ENCODE measurements around the gene RPUSD1.

RPUSD1 gene

DNA sequence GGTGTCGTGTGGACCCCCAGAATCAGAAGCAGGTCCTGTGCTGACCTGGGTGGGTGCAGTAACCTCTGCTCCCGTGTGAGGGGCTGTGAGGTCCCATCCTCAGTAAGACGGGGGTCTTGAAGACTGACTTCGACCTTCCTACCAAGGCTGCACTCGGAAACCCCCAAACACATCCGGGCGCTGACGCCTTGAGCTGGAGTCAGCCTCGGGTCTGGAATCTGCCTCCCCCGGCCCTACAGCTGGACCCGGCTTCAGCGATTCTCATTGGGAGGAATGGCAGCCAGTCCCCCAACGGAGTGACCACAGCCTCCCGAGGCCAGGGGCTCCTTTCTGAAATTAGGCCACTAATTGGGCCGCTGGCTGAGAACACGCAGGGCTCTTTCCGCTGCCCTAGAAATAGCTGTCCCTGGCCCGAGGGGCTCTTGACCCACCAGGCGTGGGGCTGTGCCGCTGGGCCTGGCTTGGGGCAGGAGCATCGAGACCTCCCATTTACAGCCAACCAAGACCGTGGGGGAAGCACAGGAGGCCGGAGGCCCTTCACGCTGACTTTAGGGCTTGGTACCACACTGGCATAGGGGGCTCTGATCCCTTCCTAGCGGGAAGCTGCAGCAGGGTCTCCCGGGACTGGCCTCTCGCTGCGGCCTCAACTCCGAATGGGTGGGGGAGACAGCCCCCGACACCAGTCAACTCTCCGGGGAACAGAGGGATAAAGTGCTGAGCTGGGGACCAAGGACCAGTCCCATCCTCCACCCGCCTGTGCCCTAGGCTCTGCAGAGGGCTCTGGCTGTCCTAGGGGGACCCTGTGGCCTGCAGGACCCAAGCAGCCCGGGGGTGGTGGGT, 15.0 kb upstream of the RPUSD1 start:
- Histone ChIP-seq H3K4me3 (no peak overlapping the region), H3K27ac (no peak overlapping the region)
- DNase-seq (ENCODE audit: low spot score), result no peak
- TF ChIP-seq, protein P1, sequence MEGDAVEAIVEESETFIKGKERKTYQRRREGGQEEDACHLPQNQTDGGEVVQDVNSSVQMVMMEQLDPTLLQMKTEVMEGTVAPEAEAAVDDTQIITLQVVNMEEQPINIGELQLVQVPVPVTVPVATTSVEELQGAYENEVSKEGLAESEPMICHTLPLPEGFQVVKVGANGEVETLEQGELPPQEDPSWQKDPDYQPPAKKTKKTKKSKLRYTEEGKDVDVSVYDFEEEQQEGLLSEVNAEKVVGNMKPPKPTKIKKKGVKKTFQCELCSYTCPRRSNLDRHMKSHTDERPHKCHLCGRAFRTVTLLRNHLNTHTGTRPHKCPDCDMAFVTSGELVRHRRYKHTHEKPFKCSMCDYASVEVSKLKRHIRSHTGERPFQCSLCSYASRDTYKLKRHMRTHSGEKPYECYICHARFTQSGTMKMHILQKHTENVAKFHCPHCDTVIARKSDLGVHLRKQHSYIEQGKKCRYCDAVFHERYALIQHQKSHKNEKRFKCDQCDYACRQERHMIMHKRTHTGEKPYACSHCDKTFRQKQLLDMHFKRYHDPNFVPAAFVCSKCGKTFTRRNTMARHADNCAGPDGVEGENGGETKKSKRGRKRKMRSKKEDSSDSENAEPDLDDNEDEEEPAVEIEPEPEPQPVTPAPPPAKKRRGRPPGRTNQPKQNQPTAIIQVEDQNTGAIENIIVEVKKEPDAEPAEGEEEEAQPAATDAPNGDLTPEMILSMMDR (IDR thresholded peaks at IDR 0.05), result no peak

DNA sequence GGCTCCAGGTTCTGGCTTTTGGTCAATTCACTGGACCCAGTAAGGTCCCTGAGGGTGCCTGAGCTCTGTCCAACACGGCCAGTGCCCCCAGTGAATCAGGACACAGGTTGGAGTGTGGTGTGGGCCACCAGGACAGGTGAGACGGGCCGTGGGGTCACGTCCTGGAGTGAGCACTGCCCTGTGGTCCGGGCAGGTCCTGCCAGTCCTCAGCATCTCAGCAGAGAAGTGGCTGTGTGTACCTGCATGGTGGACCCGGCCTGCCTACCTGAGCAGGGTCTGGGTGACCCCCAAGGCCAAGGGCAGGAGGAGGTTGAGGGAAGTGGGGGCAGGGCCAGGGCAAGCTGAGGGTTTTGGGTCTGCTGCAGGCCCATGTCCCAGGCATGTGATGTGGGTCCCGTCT, 14.3 kb upstream of the RPUSD1 start:
- H3K27ac ChIP-seq, result no peak overlapping the region
- no peak overlapping the region for H3K4me3 ChIP-seq
- no peak for DNase-seq (ENCODE audit: low spot score)
- TF ChIP-seq, protein P1 (IDR thresholded peaks at IDR 0.05), result no peak

DNA sequence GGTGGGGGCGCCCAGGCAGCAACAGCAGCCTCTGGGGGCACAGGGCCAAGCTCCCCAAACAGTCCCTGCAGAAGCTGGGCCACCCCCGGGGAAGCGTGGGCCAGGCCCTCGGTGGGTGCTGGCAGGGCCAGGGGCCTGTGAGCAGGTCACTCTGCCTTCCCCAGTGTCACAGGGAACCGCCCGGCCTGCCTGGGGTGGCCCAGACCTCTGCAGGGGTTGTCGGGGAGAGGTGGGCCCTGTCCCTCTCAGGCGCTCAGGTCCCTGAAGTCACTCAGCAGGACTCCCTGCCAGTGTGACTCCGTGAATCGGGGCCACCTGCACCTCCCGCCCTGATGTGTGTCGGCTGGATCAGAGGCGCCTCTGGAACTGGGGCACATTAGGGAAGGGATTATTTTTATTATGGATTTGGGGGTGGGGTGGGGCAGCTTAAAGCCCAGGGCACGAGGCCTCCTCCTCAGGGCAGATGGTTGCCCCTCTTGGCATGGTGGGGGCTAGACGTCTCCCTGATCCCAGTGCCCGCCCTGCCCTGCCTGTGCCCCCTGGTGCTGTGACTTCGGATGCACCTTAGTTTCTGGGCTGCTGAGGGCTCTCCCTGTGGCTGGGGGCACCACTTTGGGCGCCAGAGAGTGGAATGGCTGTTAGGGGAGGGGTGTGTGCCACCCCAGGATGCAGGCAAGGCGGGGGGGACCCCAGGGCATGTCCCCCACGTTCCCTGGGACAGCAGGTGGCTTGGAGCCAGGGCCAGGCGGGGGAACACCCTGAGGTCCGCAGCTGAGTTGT, 13.6 kb upstream of the RPUSD1 start:
- Histone ChIP-seq H3K27ac (no peak overlapping the region), H3K4me3 (no peak overlapping the region)
- TF ChIP-seq, protein P1 (IDR thresholded peaks at IDR 0.05), result no peak
- no peak for DNase-seq (ENCODE audit: low spot score)

DNA sequence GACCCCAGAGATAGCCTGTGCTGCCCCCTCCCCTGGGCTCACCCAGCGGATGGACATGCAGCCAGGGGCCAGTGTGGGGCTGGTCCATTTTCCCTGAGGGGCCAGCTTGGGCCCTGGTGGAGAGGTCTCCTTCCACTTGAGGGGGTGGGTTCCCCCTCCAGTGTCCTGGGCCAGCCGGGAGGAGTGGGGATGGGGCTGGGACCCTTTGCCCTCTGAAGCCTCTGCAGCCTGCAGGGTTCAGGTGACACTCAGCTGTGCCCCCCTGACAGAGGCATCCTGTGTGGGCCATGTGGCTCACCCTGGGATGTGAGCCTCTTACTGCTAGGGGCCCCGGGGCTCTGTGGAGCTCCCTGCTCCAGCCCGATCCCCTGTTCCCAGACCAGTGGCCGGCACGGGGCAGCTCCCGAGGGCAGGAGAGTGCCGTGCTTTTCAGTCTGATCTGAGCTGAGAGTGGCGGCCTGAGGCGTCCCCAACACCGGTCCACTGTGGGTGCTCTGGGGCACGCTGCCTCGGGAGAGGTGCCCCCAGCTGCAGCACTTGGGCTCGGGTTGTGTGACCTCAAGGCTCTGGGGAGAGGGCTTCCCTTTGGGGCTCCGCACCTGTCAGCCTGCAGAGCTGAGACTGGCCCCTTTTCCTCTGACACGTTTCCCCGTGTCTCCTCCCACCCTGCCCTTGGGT, 12.8 kb upstream of the RPUSD1 start:
- TF ChIP-seq, protein P1 (IDR thresholded peaks at IDR 0.05), result no peak
- no peak overlapping the region for H3K4me3 ChIP-seq
- no peak for DNase-seq (ENCODE audit: low spot score)
- H3K27ac ChIP-seq, result no peak overlapping the region

DNA sequence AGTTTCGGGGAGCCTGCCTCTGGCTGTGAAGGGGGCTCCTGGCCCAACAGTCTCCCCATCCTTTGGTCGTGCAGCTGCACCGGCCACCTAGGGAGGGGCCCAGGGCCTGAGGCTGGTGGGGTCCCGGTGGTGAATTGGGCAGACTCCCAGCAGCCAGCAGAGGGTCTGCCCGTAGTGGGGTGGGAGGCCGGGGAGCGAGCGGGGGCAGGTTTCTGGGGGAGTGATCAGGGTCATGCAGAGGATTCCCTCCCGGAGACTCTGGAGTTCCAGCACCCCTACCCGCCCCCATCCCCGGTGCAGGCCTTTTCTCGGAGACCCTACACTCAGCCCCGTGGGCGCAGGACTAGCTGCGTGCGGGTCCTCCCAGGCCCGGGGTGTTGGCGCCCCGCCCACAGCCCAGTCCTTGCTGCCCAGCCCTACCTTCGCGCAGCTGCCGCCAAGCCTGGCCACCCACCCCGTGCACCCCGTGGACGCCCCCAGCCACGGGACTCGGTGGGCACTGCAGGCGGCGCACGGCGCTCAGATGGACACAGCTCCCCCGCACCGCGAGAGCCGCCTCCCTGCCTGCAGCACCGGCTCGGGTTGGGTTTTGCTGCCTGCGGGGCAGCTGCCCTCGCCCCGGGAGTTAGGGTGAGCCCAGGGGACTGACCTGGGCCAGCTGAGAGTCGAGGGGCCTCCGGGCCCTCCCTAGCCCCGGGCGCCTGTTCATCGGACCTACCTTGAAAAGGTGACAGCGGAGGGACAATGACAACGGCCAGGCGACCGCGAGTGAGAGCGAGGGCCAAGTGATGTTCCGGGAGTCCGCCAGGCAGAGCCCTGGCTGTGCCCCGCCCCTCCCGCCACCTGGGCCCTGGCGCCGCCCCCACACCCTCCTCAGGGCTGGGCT, 12.0 kb upstream of the RPUSD1 start, which contains the start of gene GNG13:
GNG13 (minus strand) TSS at position 787 of the 886 bp plus-strand sequence. CDS start 1,657 bp downstream, outside the sequence.
- TF ChIP-seq, protein P1 (IDR thresholded peaks at IDR 0.05), result no peak
- Histone ChIP-seq H3K4me3 (no peak within 1 kb of the TSS), H3K27ac (no peak within 1 kb of the TSS)
- no peak for DNase-seq (ENCODE audit: low spot score)
